ENCODE results near the gene SFI1. TPM values are rescaled to one million over a fixed set of nuclear protein-coding genes. Genes with fewer than 3 reads are reported as not detected.

The SFI1 gene
- total and polyA plus RNA-seq, 2 of the 8 experiments (the other 6 are each of a cell fraction or from before 2014, with no cell fraction given), result 10.4 to 30.1 TPM

GRCh38 chr22:31626427-31627150, 130.3 kb downstream of the SFI1 start:
- no peak overlapping the region for H3K23ac ChIP-seq (ENCODE audit: insufficient read length)
- TF ChIP-seq CHD1 (IDR thresholded peaks at IDR 0.05; ENCODE audit: low read depth, low read length) (no peak), EGR1 (IDR thresholded peaks at IDR 0.05; ENCODE audit: borderline replicate concordance, low read depth, low read length) (no peak), SAP30 (IDR thresholded peaks at IDR 0.05; ENCODE audit: insufficient read depth, insufficient replicate concordance, low read length) (no peak), BACH1 (IDR thresholded peaks at IDR 0.05; ENCODE audit: low read length) (no peak), JUND (IDR thresholded peaks at IDR 0.05; ENCODE audit: low read length) (no peak), KDM5A (IDR thresholded peaks at IDR 0.05; ENCODE audit: low read length) (no peak), KDM4A (IDR thresholded peaks at IDR 0.05; ENCODE audit: low read depth, low read length, severe bottlenecking) (no peak), SP4 (IDR thresholded peaks at IDR 0.05; ENCODE audit: low read length) (no peak), RBBP5 (IDR thresholded peaks at IDR 0.05; ENCODE audit: borderline replicate concordance, low read depth, low read length) (no peak), BCL11A (IDR thresholded peaks at IDR 0.05; ENCODE audit: low read depth in 2 of 2, low read length in 2 of 2) (no peak), ZNF274 (IDR thresholded peaks at IDR 0.05; ENCODE audit: borderline replicate concordance, extremely low read depth, low read length) (no peak), SP1 (IDR thresholded peaks at IDR 0.05; ENCODE audit: low read depth, low read length) (no peak), POLR2AphosphoS5 (IDR thresholded peaks at IDR 0.05; ENCODE audit: low read depth, low read length) (no peak)

More at GRCh38 chr22:31626427-31627150, 130.3 kb downstream of the SFI1 start:
- peak overlapping the region; percentile 40 to 60 for H3K4me2 ChIP-seq (ENCODE audit: insufficient read depth in 1 of 2, low read depth in 2 of 2, low read length in 2 of 2)
- WGBS, 2 experiments (ENCODE audit: extremely low coverage in 1 of 2, insufficient coverage in 1 of 2, insufficient read length in 1 of 2, insufficient replicate concordance in 2 of 2, low coverage in 1 of 2, low lambda C conversion rate in 2 of 2, missing lambda C conversion rate in 1 of 2), result 91% methylated on average over 15 of the region's 15 CpGs; no CpG with 5 or more reads in 1 of the 2 experiments
- H2BK15ac ChIP-seq (ENCODE audit: low read length), result no peak overlapping the region
- 0 out of 2 replicates have a peak overlapping the region, but pooled peaks have one; percentile 5 for H3K27ac ChIP-seq (ENCODE audit: low read depth, low read length)
- no peak overlapping the region for H3K14ac ChIP-seq (ENCODE audit: insufficient read length)
- H4K5ac ChIP-seq (ENCODE audit: insufficient read length, low read depth, low read length), result no peak overlapping the region
- no peaks in the 10 kb centered on the region; a peak in 1 of 8 replicates for H3K36me3 ChIP-seq (ENCODE audit: control insufficient read depth in 2 of 4, insufficient read depth in 4 of 4, low read length in 3 of 4)
- H3K4ac ChIP-seq (replicated peaks; ENCODE audit: insufficient read length, low read depth, low read length), result no peak overlapping the region
- CTCF ChIA-PET (ENCODE audit: partially characterized antibody), result interaction anchor here (1.0 to 2.2 kb wide), 5 partner anchors 12 to 344 kb away, joined by 3 to 6 read pairs (median 4); no protein-coding TSS in a partner anchor
- H3K4me1 ChIP-seq (replicated peaks in 1 of 4; ENCODE audit: control insufficient read depth in 3 of 4, insufficient read depth in 4 of 4, low read length in 3 of 4), result peaks cover 5 to 51% (median 37%) of the 10 kb centered on the region in 4 experiments
- FAIRE-seq (no peak), DNase-seq (ENCODE audit: low read depth in 1 of 2, low spot score in 2 of 2) (no peak)
- peaks cover 50% of the 10 kb centered on the region for H3K79me1 ChIP-seq (ENCODE audit: low read depth, low read length)
- no peak overlapping the region for H3K9ac ChIP-seq (replicated peaks in 1 of 4; ENCODE audit: extremely low read depth in 1 of 4, low read depth in 3 of 4, low read length in 3 of 4)
- no peaks in the 10 kb centered on the region for H3K9me3 ChIP-seq (ENCODE audit: insufficient read depth in 2 of 2, low read depth in 1 of 2, low read length in 1 of 2)
- peak overlapping the region; percentile 52 for H2BK5ac ChIP-seq (ENCODE audit: low read depth, low read length)
- POLR2A ChIA-PET (ENCODE audit: partially characterized antibody), result interaction anchor here (0.7 to 1.8 kb wide), 3 partner anchors 10 to 280 kb away, joined by 3 to 5 read pairs (median 3); partner anchors contain the start of gene PATZ1
- H2BK20ac ChIP-seq (ENCODE audit: low read length), result no peak overlapping the region
- H3K56ac ChIP-seq (replicated peaks; ENCODE audit: insufficient read length, low read depth, low read length), result no peak overlapping the region
- H2BK120ac ChIP-seq (replicated peaks; ENCODE audit: low read depth, low read length), result no peak overlapping the region
- no peaks in the 10 kb centered on the region for H3K27me3 ChIP-seq (replicated peaks in 1 of 4; ENCODE audit: control insufficient read depth in 3 of 4, extremely low read depth in 1 of 4, insufficient read depth in 3 of 4, low read length in 3 of 4)
- no peak overlapping the region for H2BK12ac ChIP-seq (ENCODE audit: low read depth, low read length)
- H3K4me3 ChIP-seq (ENCODE audit: extremely low read depth in 1 of 4, insufficient read depth in 2 of 4, low read depth in 3 of 4, low read length in 4 of 4), result no peak overlapping the region
- H3K23me2 ChIP-seq (ENCODE audit: low read depth, low read length), result peaks cover 14% of the 10 kb centered on the region; the same call in 1 of the 2 replicates
- peaks cover 0 to 67% of the 10 kb centered on the region in 2 experiments; a peak in 2 of 4 replicates for H3K79me2 ChIP-seq (ENCODE audit: control insufficient read depth in 1 of 2, insufficient read depth in 2 of 2, low read length in 2 of 2)
- peaks cover 15 to 51% of the 10 kb centered on the region in 2 experiments for H4K20me1 ChIP-seq (replicated peaks in 1 of 2; ENCODE audit: control insufficient read depth in 1 of 2, insufficient read depth in 2 of 2, low read length in 2 of 2)
- no peak overlapping the region for H4K91ac ChIP-seq (replicated peaks; ENCODE audit: insufficient read length, low read length)
- H3K18ac ChIP-seq (ENCODE audit: extremely low read depth, low read length), result peak overlapping the region; percentile 24; the same call in 1 of the 2 replicates
- no peak overlapping the region for H4K8ac ChIP-seq (ENCODE audit: extremely low read depth, insufficient read depth, low read length)
- peak overlapping the region; percentile 61; the same call in 1 of the 2 replicates for H2AK5ac ChIP-seq (ENCODE audit: low read depth, low read length)
- no peak overlapping the region for H2AFZ ChIP-seq (ENCODE audit: low read length)
